Frontal cortex (tissue), 4 donors: ENCODE measurements around the gene MRPL4. TPM values are rescaled to one million over a fixed set of nuclear protein-coding genes. Genes with fewer than 3 reads are reported as not detected.

Experiments used
- DNase-seq, 2 donors: peaks; one replicate each; pipeline ENCODE4 v3.0.0; 2012; ENCODE audit warnings: low spot score in 2 of 2
- FAIRE-seq: peaks from 2 replicates; lab custom pipeline; 2012; peaks lifted over from hg19 to GRCh38; lab: Jason Lieb, UNC
- small RNA-seq: library from RNA; depleted of rRNA; stranded (forward); fragments of <200 nt; gene quantifications from one replicate; pipeline ENCODE3, GENCODE V24; 2014
- total RNA-seq: library from RNA; depleted of rRNA; stranded (reverse); fragments of >200 nt; gene quantifications from one replicate; pipeline ENCODE4 v1.2.3, GENCODE V29; 2014
- donor health status: control.
- donor health status: control.
- donor health status: control.

MRPL4 gene
- total RNA-seq, 1 donor from 2014 or later, result 10.2 TPM

GRCh38 chr19:10295847-10296591 is 44.0 kb downstream of the MRPL4 start:
- no peak for FAIRE-seq
- DNase-seq, result no peak

DNA sequence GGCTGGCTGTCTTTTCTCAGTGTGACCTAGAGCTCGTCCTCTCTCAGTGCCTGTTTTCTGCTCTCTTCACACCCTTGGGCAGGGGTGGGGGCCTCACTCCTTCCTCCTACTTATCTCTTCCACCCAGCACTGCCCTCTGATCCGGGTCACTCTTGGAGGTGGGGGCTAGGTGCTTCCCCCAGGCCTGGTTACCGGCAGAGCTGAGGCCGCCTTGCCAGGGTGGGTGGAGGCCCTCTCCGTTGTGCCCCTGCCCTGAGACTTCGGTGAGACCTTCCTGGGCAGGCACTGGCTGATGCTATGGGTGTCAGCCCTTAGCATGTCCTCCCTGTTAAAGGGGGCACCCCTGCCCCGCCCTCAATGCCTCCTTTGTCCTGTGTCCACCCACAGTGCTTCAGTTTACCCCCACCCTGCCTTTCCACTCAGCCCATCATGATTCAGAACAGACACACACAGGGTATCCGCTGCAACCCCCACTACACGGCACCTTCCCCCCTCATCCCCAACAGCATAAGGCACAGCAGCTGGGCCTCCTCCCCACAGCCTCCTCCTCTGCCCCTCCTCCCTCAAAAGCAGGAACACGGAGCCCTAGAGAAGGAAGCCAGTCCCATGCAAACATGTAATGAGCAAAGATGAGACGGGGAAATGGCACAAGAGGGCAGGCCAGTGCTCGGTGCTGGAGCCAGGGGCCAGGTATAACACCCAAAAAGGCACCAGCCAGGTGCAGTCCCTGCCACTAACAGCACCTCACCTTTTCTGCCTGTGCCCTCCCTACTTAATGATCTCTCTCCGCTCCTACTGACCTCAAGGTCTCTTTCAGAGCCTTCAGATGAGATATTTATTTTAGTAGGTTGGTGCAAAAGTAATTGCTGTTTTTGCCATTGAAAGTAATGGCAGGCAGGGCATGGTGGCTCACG is 47.8 kb downstream of the MRPL4 start:
- DNase-seq (no peak), FAIRE-seq (no peak)

- no peak for FAIRE-seq
These were observed 53.3 kb downstream of the MRPL4 start for GRCh38 chr19:10305139-10305806.

GRCh38 chr19:10306327-10306726 is 54.3 kb downstream of the MRPL4 start:
- FAIRE-seq (no peak), DNase-seq (no peak)

More at GRCh38 chr19:10305139-10305806, 53.3 kb downstream of the MRPL4 start:
- DNase-seq, result no peak

DNA sequence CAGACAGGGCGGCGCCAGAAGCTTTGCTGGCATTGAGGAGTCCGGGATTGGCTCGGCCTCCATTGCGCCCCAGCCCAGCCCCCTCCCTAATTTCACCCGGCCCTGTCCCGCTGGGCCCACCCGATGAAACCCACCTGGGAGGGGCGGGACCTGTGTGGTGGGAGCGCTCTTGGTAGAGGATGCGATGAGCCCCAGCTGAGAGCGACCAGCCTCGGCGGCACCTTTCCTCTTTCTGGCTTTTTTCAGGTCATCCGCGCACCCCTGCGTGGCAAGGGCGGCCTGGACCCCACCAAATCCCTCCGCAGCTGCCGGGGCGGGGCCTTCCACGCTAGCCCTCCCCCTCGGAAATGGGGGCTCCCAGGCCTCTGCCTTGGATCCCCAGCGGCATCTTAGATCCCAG is 57.4 kb downstream of the MRPL4 start, which contains the start of gene ZGLP1:
Gene ZGLP1, minus strand, starts transcription at position 393 of the 400 bp plus-strand sequence.
- no peak for DNase-seq
- no peak for FAIRE-seq

Small RNAs within 50 kb of the gene (small RNA-seq; reads per million reads assigned to genes)
- gene AC011511.1, result not detected
- not detected for gene MIR4322

Other genes with a start within 250 kb of the MRPL4 start
- gene COL5A3, start 241.7 kb upstream of the MRPL4 start, total RNA-seq, result 0.82 TPM
- gene RDH8, start 238.7 kb upstream of the MRPL4 start, total RNA-seq, result not detected
- gene SHFL, start 165.9 kb upstream of the MRPL4 start, total RNA-seq, result 3.3 TPM
- not detected for gene ANGPTL6, start 149.5 kb upstream of the MRPL4 start, total RNA-seq
- gene PPAN, start 145.9 kb upstream of the MRPL4 start, total RNA-seq, result 15.1 TPM
- gene P2RY11, start 140.5 kb upstream of the MRPL4 start, total RNA-seq, result 4.1 TPM
- 108 TPM for gene EIF3G, start 132.3 kb upstream of the MRPL4 start, total RNA-seq
- 28.9 TPM for gene DNMT1, start 57.3 kb upstream of the MRPL4 start, total RNA-seq
- gene S1PR2, start 20.9 kb upstream of the MRPL4 start, total RNA-seq, result 2.4 TPM
- gene ICAM1, start 18.9 kb downstream of the MRPL4 start, total RNA-seq, result 0.41 TPM
- 0.41 TPM for gene ICAM4, start 34.7 kb downstream of the MRPL4 start, total RNA-seq
- 6.1 TPM for gene ICAM5, start 37.7 kb downstream of the MRPL4 start, total RNA-seq
- 1.6 TPM for gene ZGLP1, start 57.6 kb downstream of the MRPL4 start, total RNA-seq
- 11.4 TPM for gene FDX2, start 63.8 kb downstream of the MRPL4 start, total RNA-seq
- 2.4 TPM for gene RAVER1, start 81.3 kb downstream of the MRPL4 start, total RNA-seq
- 0.82 TPM for gene ICAM3, start 87.4 kb downstream of the MRPL4 start, total RNA-seq
- gene TYK2, start 128.4 kb downstream of the MRPL4 start, total RNA-seq, result 29.8 TPM
- 44.0 TPM for gene CDC37, start 151.3 kb downstream of the MRPL4 start, total RNA-seq
- 3.3 TPM for gene PDE4A, start 168.3 kb downstream of the MRPL4 start, total RNA-seq